ENCODE data around the gene THAP7.

Gene THAP7

GRCh38 chr22:21016644-21017420, 14.9 kb upstream of the THAP7 start:
- no peak for TF ChIP-seq CTCF (IDR thresholded peaks at IDR 0.05)

- no peak for TF ChIP-seq CTCF (IDR thresholded peaks at IDR 0.05)
These were observed 13.6 kb upstream of the THAP7 start for GRCh38 chr22:21015466-21016006.

GRCh38 chr22:21014726-21015465, 13.0 kb upstream of the THAP7 start, which contains the start of gene P2RX6:
TSS of gene P2RX6 (plus strand) at chr22:21015165. CDS start at chr22:21015175, 10 bp downstream.
- no peak for TF ChIP-seq CTCF (IDR thresholded peaks at IDR 0.05)

GRCh38 chr22:21014202-21014725, 12.3 kb upstream of the THAP7 start:
- no peak for TF ChIP-seq CTCF (IDR thresholded peaks at IDR 0.05)

- TF ChIP-seq CTCF (IDR thresholded peaks at IDR 0.05): no peak
These were observed 11.8 kb upstream of the THAP7 start for GRCh38 chr22:21013657-21014201.

GRCh38 chr22:21012446-21013407, 10.8 kb upstream of the THAP7 start:
- TF ChIP-seq CTCF (IDR thresholded peaks at IDR 0.05): no peak

All from LNCAP (cell line).